HEK293T (cell line): Measurements from ENCODE around the gene TXNRD2.

ENCODE experiments used
- CTCF ChIA-PET: fragments of 350-600 bp; formaldehyde crosslinking; extraction: SDS; loops from one replicate; lab custom pipeline; 2021; ENCODE audit warnings: antibody characterized with exemption, inconsistent platforms; lab: Yijun Ruan, JAX
- POLR2A ChIA-PET: fragments of 350-600 bp; formaldehyde crosslinking; extraction: SDS; loops from one replicate; lab custom pipeline; 2020; ENCODE audit warnings: antibody characterized with exemption, inconsistent platforms; lab: Yijun Ruan, JAX
- DNase-seq: peaks from one replicate; pipeline ENCODE4 v3.0.0; 2012; ENCODE audit warnings: mixed read lengths; ENCODE audit errors: extremely low spot score
- ARNT ChIP-seq: fragments of 450-650 bp; IDR thresholded peaks from 2 replicates; pipeline ENCODE4 v1.6.1; 2017; ENCODE audit warnings: mild to moderate bottlenecking
- BHLHE40 ChIP-seq: fragments of 450-650 bp; IDR thresholded peaks from 2 replicates; pipeline ENCODE4 v1.6.1; 2016; ENCODE audit warnings: mild to moderate bottlenecking, moderate library complexity, borderline replicate concordance
- CTBP1 ChIP-seq: fragments of 450-650 bp; IDR thresholded peaks from 2 replicates; pipeline ENCODE4 v1.6.1; 2016; ENCODE audit warnings: borderline replicate concordance
- ELF4 ChIP-seq: fragments of 450-650 bp; IDR thresholded peaks from 2 replicates; pipeline ENCODE4 v1.6.1; 2017; ENCODE audit warnings: antibody characterized with exemption
- FOXA1 ChIP-seq: fragments of 450-650 bp; IDR thresholded peaks from 2 replicates; pipeline ENCODE4 v1.6.1; 2016; ENCODE audit warnings: mild to moderate bottlenecking
- FOXK2 ChIP-seq: fragments of 450-650 bp; IDR thresholded peaks from 2 replicates; pipeline ENCODE4 v1.6.1; 2016; ENCODE audit warnings: mild to moderate bottlenecking
- FOXM1 ChIP-seq: fragments of 450-650 bp; IDR thresholded peaks from 2 replicates; pipeline ENCODE4 v1.6.1; 2017; ENCODE audit warnings: mild to moderate bottlenecking, borderline replicate concordance
- HDGF ChIP-seq: fragments of 450-650 bp; IDR thresholded peaks from 2 replicates; pipeline ENCODE4 v1.6.1; 2017; ENCODE audit warnings: antibody characterized with exemption, borderline replicate concordance
- L3MBTL2 ChIP-seq: fragments of 450-650 bp; conservative IDR thresholded peaks from 2 replicates; pipeline ENCODE4 v1.6.1; 2016; ENCODE audit warnings: mild to moderate bottlenecking
- LEF1 ChIP-seq: fragments of 450-650 bp; IDR thresholded peaks from 2 replicates; pipeline ENCODE4 v1.6.1; 2017; ENCODE audit warnings: mild to moderate bottlenecking, borderline replicate concordance
- NFRKB ChIP-seq: fragments of 450-650 bp; IDR thresholded peaks from 2 replicates; pipeline ENCODE4 v1.6.1; 2016; ENCODE audit warnings: mild to moderate bottlenecking, moderate library complexity
- PKNOX1 ChIP-seq: fragments of 450-650 bp; IDR thresholded peaks from 2 replicates; pipeline ENCODE4 v1.6.1; 2016
- SP1 ChIP-seq: fragments of 450-650 bp; IDR thresholded peaks from 2 replicates; pipeline ENCODE4 v1.6.1; 2017
- SUZ12 ChIP-seq: fragments of 450-650 bp; IDR thresholded peaks from 2 replicates; pipeline ENCODE4 v1.6.1; 2016; ENCODE audit warnings: mild to moderate bottlenecking
- TARDBP ChIP-seq: fragments of 450-650 bp; IDR thresholded peaks from 2 replicates; pipeline ENCODE4 v1.6.1; 2016
- ZNF384 ChIP-seq: fragments of 450-650 bp; IDR thresholded peaks from 2 replicates; pipeline ENCODE4 v1.6.1; 2016

TXNRD2 gene

GRCh38 chr22:19868773-19869471, 72.7 kb downstream of the TXNRD2 start:
- ChIA-PET CTCF (interaction anchor here (1.5 kb wide), 1 partner anchor 13 kb away, joined by 4 read pairs; no protein-coding TSS in a partner anchor), POLR2A (no interaction called here)

GRCh38 chr22:19868333-19868732, 73.3 kb downstream of the TXNRD2 start:
- no peak for TF ChIP-seq ELF4
- TF ChIP-seq CTBP1, result no peak
- TF ChIP-seq LEF1, result no peak
- no peak for TF ChIP-seq FOXK2
- TF ChIP-seq HDGF, result no peak
- no peak for TF ChIP-seq L3MBTL2
- TF ChIP-seq SUZ12, result no peak
- TF ChIP-seq TARDBP, result no peak
- TF ChIP-seq ZNF384, result no peak
- POLR2A ChIA-PET, result no interaction called here

More at GRCh38 chr22:19868773-19869471, 72.7 kb downstream of the TXNRD2 start:
- DNase-seq, result no peak
- TF ChIP-seq L3MBTL2, result no peak
- TF ChIP-seq HDGF, result no peak
- TF ChIP-seq ELF4, result no peak

GRCh38 chr22:19867617-19868016, 74.0 kb downstream of the TXNRD2 start:
- TF ChIP-seq FOXA1 (no peak), ZNF384 (no peak)
- POLR2A ChIA-PET, result interaction anchor here (4.4 kb wide), 1 partner anchor 12 kb away, joined by 29 read pairs; the partner anchor contains the start of genes GNB1L and RTL10
- CTCF ChIA-PET, result interaction anchor here (1.5 kb wide), 1 partner anchor 12 kb away, joined by 4 read pairs; no protein-coding TSS in a partner anchor
- no peak for DNase-seq

More at GRCh38 chr22:19868333-19868732, 73.3 kb downstream of the TXNRD2 start:
- no peak for DNase-seq
- CTCF ChIA-PET, result interaction anchor here (1.5 kb wide), 1 partner anchor 13 kb away, joined by 4 read pairs; no protein-coding TSS in a partner anchor

- ChIA-PET POLR2A (interaction anchor here (4.4 kb wide), 1 partner anchor 11 kb away, joined by 29 read pairs; the partner anchor contains the start of genes GNB1L and RTL10), CTCF (interaction anchor here (0.7 to 1.4 kb wide), 2 partner anchors 24 to 136 kb away, joined by 3 to 4 read pairs; no protein-coding TSS in a partner anchor)
- no peak for DNase-seq
- TF ChIP-seq ELF4 (no peak), SP1 (no peak), TARDBP (no peak), LEF1 (no peak), FOXA1 (no peak), ARNT (no peak), HDGF (no peak)
These were observed 75.0 kb downstream of the TXNRD2 start for GRCh38 chr22:19866665-19867009.

GRCh38 chr22:19865141-19865829, 76.3 kb downstream of the TXNRD2 start:
- TF ChIP-seq TARDBP, result no peak
- TF ChIP-seq ELF4, result no peak
- no peak for TF ChIP-seq L3MBTL2
- no peak for TF ChIP-seq BHLHE40
- no peak for TF ChIP-seq FOXA1
- TF ChIP-seq LEF1, result no peak
- TF ChIP-seq PKNOX1, result no peak
- TF ChIP-seq FOXM1, result no peak
- TF ChIP-seq NFRKB, result no peak
- POLR2A ChIA-PET, result interaction anchor here (4.4 kb wide), 1 partner anchor 10 kb away, joined by 29 read pairs; the partner anchor contains the start of genes GNB1L and RTL10
- no peak for DNase-seq
- CTCF ChIA-PET, result interaction anchor here (1.4 kb wide), 1 partner anchor 135 kb away, joined by 3 read pairs; no protein-coding TSS in a partner anchor

- TF ChIP-seq LEF1, result no peak
- TF ChIP-seq BHLHE40, result no peak
- no peak for TF ChIP-seq TARDBP
- no peak for TF ChIP-seq HDGF
- no peak for TF ChIP-seq ZNF384
- TF ChIP-seq ARNT, result no peak
- TF ChIP-seq FOXA1, result no peak
- DNase-seq, result no peak
- POLR2A ChIA-PET, result interaction anchor here (4.4 kb wide), 1 partner anchor 9 kb away, joined by 29 read pairs; the partner anchor contains the start of genes GNB1L and RTL10
- CTCF ChIA-PET, result no interaction called here
These were observed 77.0 kb downstream of the TXNRD2 start for GRCh38 chr22:19864538-19865106.

- DNase-seq, result no peak
- POLR2A ChIA-PET, result interaction anchor here (4.4 kb wide), 1 partner anchor 8 kb away, joined by 29 read pairs; the partner anchor contains the start of genes GNB1L and RTL10
- CTCF ChIA-PET, result no interaction called here
- TF ChIP-seq ELF4, result no peak
- no peak for TF ChIP-seq SP1
- no peak for TF ChIP-seq L3MBTL2
- no peak for TF ChIP-seq SUZ12
- TF ChIP-seq LEF1, result no peak
- TF ChIP-seq ZNF384, result no peak
- no peak for TF ChIP-seq PKNOX1
- no peak for TF ChIP-seq HDGF
- no peak for TF ChIP-seq FOXM1
- TF ChIP-seq ARNT, result no peak
- TF ChIP-seq FOXK2, result no peak
- TF ChIP-seq NFRKB, result no peak
- no peak for TF ChIP-seq FOXA1
- TF ChIP-seq BHLHE40, result no peak
- TF ChIP-seq CTBP1, result no peak
- no peak for TF ChIP-seq TARDBP
These were observed 78.0 kb downstream of the TXNRD2 start for GRCh38 chr22:19863571-19863970.
